ENCODE results near the gene CNEP1R1. TPM values are rescaled to one million over a fixed set of nuclear protein-coding genes. Genes with fewer than 3 reads are reported as not detected.

The CNEP1R1 gene
- total and polyA plus RNA-seq, 2 donors (not counting 1 experiment from before 2014, with no cell fraction given): 32.5 to 37.3 TPM

DNA sequence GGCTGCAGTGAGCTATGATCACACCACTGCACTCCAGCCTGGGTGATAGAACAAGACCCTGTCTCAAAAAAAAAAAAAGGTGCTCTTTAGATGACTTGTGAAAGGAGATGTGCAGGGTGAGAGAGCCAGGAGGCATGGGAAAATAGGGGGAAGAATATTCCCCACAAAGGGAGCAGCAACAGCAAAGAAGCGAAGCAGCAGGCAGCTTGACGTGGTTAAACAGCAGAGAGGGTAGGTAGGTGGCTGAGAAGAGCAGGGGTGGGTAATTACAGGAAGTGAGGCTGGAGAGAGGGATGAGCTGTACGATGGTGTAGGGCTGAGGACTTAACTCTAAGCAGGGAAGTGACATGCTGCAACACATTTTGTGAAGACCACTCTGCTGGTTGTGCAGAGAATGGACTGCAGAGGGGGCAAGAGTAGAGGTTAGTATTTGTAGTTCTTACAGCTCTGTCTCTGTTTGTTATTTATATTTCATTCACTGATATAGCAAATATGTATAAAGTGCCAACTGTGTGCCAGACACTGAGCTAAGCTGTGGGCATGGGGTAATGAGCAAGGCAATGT lies 42.3 kb downstream of the CNEP1R1 start:
- Histone ChIP-seq H3K4me2 (ENCODE audit: extremely low read depth, insufficient read depth, low read length) (peak overlapping the region; percentile 61), H3K36me3 (ENCODE audit: control insufficient read depth, insufficient read depth, low read length) (no peaks in the 10 kb centered on the region), H3K4me3 (replicated peaks in 1 of 4; ENCODE audit: control extremely low read depth in 1 of 4, insufficient read depth in 1 of 4, low read depth in 3 of 4, low read length in 4 of 4) (peak overlapping the region; percentile 35 to 99 (median 90)), H3K27ac (ENCODE audit: insufficient read depth, low read length) (peak overlapping the region; percentile 96), H2AFZ (ENCODE audit: low read length) (no peak overlapping the region), H3K9me3 (ENCODE audit: control insufficient read depth, insufficient read depth, low read depth, low read length) (no peaks in the 10 kb centered on the region), H3K9ac (ENCODE audit: insufficient read depth, low read length) (no peak overlapping the region), H4K20me1 (ENCODE audit: control insufficient read depth, extremely low read depth, insufficient read depth, low read length) (no peaks in the 10 kb centered on the region), H3K79me2 (ENCODE audit: control insufficient read depth, insufficient read depth, low read length) (peaks cover 33% of the 10 kb centered on the region), H3K4me1 (ENCODE audit: control insufficient read depth, extremely low read depth, insufficient read depth, low read length) (peaks cover 16% of the 10 kb centered on the region), H3K27me3 (ENCODE audit: control insufficient read depth, insufficient read depth, low read length) (no peaks in the 10 kb centered on the region)
- DNase-seq (ENCODE audit: low read depth in 2 of 2): peak; percentile 56 to 69
- TF ChIP-seq, protein P1, sequence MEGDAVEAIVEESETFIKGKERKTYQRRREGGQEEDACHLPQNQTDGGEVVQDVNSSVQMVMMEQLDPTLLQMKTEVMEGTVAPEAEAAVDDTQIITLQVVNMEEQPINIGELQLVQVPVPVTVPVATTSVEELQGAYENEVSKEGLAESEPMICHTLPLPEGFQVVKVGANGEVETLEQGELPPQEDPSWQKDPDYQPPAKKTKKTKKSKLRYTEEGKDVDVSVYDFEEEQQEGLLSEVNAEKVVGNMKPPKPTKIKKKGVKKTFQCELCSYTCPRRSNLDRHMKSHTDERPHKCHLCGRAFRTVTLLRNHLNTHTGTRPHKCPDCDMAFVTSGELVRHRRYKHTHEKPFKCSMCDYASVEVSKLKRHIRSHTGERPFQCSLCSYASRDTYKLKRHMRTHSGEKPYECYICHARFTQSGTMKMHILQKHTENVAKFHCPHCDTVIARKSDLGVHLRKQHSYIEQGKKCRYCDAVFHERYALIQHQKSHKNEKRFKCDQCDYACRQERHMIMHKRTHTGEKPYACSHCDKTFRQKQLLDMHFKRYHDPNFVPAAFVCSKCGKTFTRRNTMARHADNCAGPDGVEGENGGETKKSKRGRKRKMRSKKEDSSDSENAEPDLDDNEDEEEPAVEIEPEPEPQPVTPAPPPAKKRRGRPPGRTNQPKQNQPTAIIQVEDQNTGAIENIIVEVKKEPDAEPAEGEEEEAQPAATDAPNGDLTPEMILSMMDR (conservative IDR thresholded peaks at IDR 0.05 in 1 of 2, IDR thresholded peaks at IDR 0.05 in 1 of 2; ENCODE audit: low read depth in 1 of 2, low read length in 2 of 2): peak; percentile 57 to 70
- no peak for TF ChIP-seq EZH2 (IDR thresholded peaks at IDR 0.05; ENCODE audit: low read length, missing control alignments)

DNA sequence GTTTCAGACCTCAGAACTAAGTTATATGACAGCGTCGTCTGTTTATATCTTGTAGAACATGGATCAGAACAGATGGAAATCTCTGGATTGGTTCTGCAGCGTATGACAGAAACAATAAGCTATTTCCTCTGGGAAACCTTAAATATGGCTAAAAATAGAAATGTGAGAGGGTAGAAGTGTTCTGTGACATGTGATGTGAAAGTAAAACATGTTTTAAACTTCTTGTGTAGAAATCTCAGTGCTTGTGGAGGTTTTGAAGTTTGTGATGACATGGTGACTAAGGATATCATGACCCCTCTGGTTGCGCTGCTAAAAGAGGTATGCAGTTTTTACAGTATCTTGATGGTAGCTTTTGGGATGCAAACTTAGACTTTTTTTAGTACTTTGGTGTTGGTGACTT lies 43.5 kb downstream of the CNEP1R1 start:
- H3K4me1 ChIP-seq (ENCODE audit: control insufficient read depth, extremely low read depth, insufficient read depth, low read length): peaks cover 16% of the 10 kb centered on the region
- peak overlapping the region; percentile 69 for H3K27ac ChIP-seq (ENCODE audit: insufficient read depth, low read length)
- no peak overlapping the region for H3K9ac ChIP-seq (ENCODE audit: insufficient read depth, low read length)
- peaks cover 33% of the 10 kb centered on the region for H3K79me2 ChIP-seq (ENCODE audit: control insufficient read depth, insufficient read depth, low read length)
- no peaks in the 10 kb centered on the region for H3K27me3 ChIP-seq (ENCODE audit: control insufficient read depth, insufficient read depth, low read length)
- H4K20me1 ChIP-seq (ENCODE audit: control insufficient read depth, extremely low read depth, insufficient read depth, low read length): no peaks in the 10 kb centered on the region
- H3K4me3 ChIP-seq (replicated peaks in 1 of 4; ENCODE audit: control extremely low read depth in 1 of 4, insufficient read depth in 1 of 4, low read depth in 3 of 4, low read length in 4 of 4): peak overlapping the region in 1 of 4 experiments; percentile 15
- H2AFZ ChIP-seq (ENCODE audit: low read length): no peak overlapping the region
- H3K36me3 ChIP-seq (ENCODE audit: control insufficient read depth, insufficient read depth, low read length): no peaks in the 10 kb centered on the region
- H3K9me3 ChIP-seq (ENCODE audit: control insufficient read depth, insufficient read depth, low read depth, low read length): no peaks in the 10 kb centered on the region
- peak overlapping the region; percentile 77 for H3K4me2 ChIP-seq (ENCODE audit: extremely low read depth, insufficient read depth, low read length)
- TF ChIP-seq EZH2 (IDR thresholded peaks at IDR 0.05; ENCODE audit: low read length, missing control alignments): no peak
- DNase-seq (ENCODE audit: low read depth in 2 of 2): peak; percentile 59 to 63

DNA sequence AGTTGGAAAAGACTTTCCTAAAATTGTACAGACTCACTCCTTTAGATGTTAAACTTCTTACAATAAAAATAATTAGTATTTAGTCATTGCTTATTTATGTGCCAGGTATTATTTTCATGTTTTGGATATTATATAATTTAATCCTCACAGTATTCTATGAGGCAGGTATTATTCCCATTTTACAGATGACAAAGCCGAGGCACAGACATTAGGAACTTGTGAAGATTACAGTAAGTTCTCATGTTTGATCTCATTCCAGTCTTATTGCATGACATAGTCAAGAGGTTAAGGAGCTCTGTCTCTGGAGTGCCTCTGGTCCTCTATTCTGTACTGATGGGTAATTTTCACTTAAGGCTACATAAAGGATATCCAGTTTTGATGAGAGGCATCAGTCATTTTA lies 44.0 kb downstream of the CNEP1R1 start:
- H3K27ac ChIP-seq (ENCODE audit: insufficient read depth, low read length): no peak overlapping the region
- TF ChIP-seq EZH2 (IDR thresholded peaks at IDR 0.05; ENCODE audit: low read length, missing control alignments): no peak
- TF ChIP-seq, protein P1 (conservative IDR thresholded peaks at IDR 0.05 in 1 of 2, IDR thresholded peaks at IDR 0.05 in 1 of 2; ENCODE audit: low read depth in 1 of 2, low read length in 2 of 2): no peak
- H3K4me2 ChIP-seq (ENCODE audit: extremely low read depth, insufficient read depth, low read length): no peak overlapping the region
- peaks cover 16% of the 10 kb centered on the region for H3K4me1 ChIP-seq (ENCODE audit: control insufficient read depth, extremely low read depth, insufficient read depth, low read length)
- no peaks in the 10 kb centered on the region for H3K9me3 ChIP-seq (ENCODE audit: control insufficient read depth, insufficient read depth, low read depth, low read length)
- no peak overlapping the region for H3K4me3 ChIP-seq (replicated peaks in 1 of 4; ENCODE audit: control extremely low read depth in 1 of 4, insufficient read depth in 1 of 4, low read depth in 3 of 4, low read length in 4 of 4)
- peaks cover 33% of the 10 kb centered on the region for H3K79me2 ChIP-seq (ENCODE audit: control insufficient read depth, insufficient read depth, low read length)
- no peaks in the 10 kb centered on the region for H3K27me3 ChIP-seq (ENCODE audit: control insufficient read depth, insufficient read depth, low read length)
- no peaks in the 10 kb centered on the region for H3K36me3 ChIP-seq (ENCODE audit: control insufficient read depth, insufficient read depth, low read length)
- no peak for DNase-seq (ENCODE audit: low read depth in 2 of 2)
- H3K9ac ChIP-seq (ENCODE audit: insufficient read depth, low read length): no peak overlapping the region
- H4K20me1 ChIP-seq (ENCODE audit: control insufficient read depth, extremely low read depth, insufficient read depth, low read length): no peaks in the 10 kb centered on the region
- no peak overlapping the region for H2AFZ ChIP-seq (ENCODE audit: low read length)

Measured in fibroblast of lung (primary cell).